ENCODE results near the gene ATP6V0B. TPM values are rescaled to one million over a fixed set of nuclear protein-coding genes. Genes with fewer than 3 reads are reported as not detected.

ATP6V0B gene
- total and polyA plus RNA-seq, 9 of the 15 experiments (the other 6 are each of a cell fraction or from before 2014, with no cell fraction given) = 137 to 328 (median 220) TPM

- TF ChIP-seq ZBTB40 (IDR thresholded peaks at IDR 0.05) (peak; percentile 98), ZBTB40 (CRISPR knock-in tag; IDR thresholded peaks at IDR 0.05) (no peak), ZNF77 (CRISPR knock-in tag; IDR thresholded peaks at IDR 0.05) (no peak), CTCF (IDR thresholded peaks at IDR 0.05 in 2 of 3, conservative IDR thresholded peaks at IDR 0.05 in 1 of 3; ENCODE audit: insufficient read depth in 2 of 3, low read depth in 1 of 3, low read length in 3 of 3) (0 out of 6 replicates have a peak, but pooled peaks of 2 of the 3 experiments have one; percentile 6 to 15), CBFB (CRISPR knock-in tag; IDR thresholded peaks at IDR 0.05) (no peak), MTA2 (IDR thresholded peaks at IDR 0.05; ENCODE audit: low read depth) (0 out of 2 replicates have a peak, but pooled peaks have one; percentile 27), ZMIZ1 (IDR thresholded peaks at IDR 0.05; ENCODE audit: low read depth in 2 of 2, low read length in 2 of 2) (no peak; a peak in 1 of 4 replicates), PHB2 (IDR thresholded peaks at IDR 0.05; ENCODE audit: low read depth) (no peak), TRIM28 (IDR thresholded peaks at IDR 0.05) (no peak), ZNF583 (CRISPR knock-in tag; IDR thresholded peaks at IDR 0.05) (no peak), BMI1 (IDR thresholded peaks at IDR 0.05; ENCODE audit: low read length) (no peak), TAF7 (tag; IDR thresholded peaks at IDR 0.05) (0 out of 2 replicates have a peak, but pooled peaks have one; percentile 26), HDAC8 (tag; IDR thresholded peaks at IDR 0.05) (no peak), GTF2F1 (IDR thresholded peaks at IDR 0.05; ENCODE audit: low read depth, low read length) (no peak)
These were observed 4.9 kb upstream of the ATP6V0B start, which contains the start of gene DPH2 (continued) for GRCh38 chr1:43969746-43970466.

Measured in K562 (cell line).